Measurements from ENCODE around the gene SRD5A2.

The SRD5A2 gene, protein sequence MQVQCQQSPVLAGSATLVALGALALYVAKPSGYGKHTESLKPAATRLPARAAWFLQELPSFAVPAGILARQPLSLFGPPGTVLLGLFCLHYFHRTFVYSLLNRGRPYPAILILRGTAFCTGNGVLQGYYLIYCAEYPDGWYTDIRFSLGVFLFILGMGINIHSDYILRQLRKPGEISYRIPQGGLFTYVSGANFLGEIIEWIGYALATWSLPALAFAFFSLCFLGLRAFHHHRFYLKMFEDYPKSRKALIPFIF

DNA sequence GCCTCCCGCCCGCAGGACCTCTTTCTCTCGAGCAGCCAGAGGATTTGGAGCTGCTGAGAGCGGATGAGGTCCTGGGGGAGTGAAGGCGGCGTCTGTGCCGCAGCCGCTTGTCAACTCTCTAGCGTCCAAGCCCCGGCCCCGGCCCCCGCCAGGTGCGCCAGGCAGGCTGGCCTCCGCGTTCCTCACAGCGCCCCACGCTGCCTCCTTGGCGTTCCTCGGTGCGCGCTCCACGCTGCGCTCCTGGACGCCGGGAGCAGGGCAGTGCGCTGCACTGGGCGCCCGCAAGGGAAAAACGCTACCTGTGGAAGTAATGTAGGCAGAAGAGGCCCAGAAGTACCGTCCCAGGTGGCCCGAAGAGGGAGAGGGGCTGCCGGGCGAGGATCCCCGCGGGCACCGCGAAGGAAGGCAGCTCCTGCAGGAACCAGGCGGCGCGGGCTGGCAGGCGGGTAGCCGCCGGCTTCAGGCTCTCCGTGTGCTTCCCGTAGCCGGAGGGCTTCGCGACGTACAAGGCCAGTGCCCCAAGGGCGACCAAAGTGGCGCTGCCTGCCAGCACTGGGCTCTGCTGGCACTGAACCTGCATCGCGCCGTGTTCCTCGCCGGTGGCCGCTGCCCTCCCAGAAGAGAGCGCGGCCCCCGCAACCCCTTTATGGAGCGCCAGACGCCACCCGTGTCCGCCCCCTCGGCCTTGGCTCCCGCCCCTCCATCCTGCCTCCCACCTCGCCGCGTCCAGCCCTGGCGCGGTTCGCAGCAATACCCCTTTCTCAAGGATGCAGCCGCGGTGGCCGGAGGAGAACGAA, at the start of gene SRD5A2:
SRD5A2 (minus strand) TSS at position 618 of the 797 bp plus-strand sequence; CDS start at position 580, 38 bp downstream.
- DNase-seq (ENCODE audit: low read depth): no peak

DNA sequence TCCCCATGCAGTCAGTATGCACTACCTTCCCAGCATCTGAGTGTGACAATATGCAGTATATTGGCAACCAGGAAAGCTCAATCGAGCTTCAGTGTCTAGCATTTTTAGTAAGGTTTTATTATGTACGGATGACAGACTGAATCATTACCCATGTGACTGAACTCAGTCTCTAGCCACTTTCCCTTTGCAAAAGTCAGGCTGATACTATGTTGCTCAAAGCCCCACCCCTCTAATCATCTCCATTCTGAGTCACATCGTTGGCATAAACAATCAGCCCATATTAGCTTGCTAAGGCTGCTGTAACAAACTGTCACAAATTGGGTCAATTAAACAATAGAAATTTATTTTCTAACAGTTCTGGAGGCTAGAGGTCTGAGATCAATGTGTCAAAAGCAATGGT, 25.8 kb upstream of the SRD5A2 start:
- no peak for DNase-seq (ENCODE audit: low read depth)

DNA sequence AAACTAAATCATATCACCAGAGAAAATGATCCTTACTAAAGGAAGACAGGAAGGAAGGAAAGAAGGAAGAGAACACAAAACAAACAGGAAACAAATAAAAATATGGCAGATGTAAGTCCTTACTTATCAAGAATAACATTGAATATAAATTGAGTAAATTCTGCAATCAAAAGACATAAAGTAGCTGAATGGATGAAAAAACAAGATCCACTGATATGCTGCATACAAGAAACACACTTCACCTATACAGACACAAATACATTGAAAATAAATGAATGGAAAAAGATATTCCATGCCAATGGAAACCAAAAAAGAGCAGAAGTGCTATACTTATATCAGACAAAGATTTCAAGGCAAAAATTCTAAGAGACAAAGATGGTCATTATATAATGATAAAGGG, 18.0 kb upstream of the SRD5A2 start:
- DNase-seq (ENCODE audit: low read depth): no peak

DNA sequence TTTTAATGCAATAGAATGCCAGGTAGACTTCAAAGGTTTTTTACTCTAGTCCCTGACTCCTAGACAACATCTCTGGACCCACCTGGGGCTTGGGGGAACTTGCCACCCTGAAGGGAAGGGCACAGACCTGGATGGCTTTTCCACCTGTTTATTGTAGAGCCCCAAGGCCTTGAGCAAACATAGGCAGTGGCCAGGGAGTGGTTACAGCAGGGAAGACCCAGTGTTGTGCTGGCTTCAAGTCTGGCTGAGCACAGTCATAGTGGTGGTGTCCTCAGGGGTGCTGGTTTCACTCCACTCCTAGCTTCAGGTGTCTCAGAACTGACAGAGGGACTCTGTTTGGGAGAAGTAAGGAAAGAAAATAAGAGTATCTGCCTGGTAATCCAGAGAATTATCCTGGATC, 5.5 kb upstream of the SRD5A2 start:
- no peak for DNase-seq (ENCODE audit: low read depth)

DNA sequence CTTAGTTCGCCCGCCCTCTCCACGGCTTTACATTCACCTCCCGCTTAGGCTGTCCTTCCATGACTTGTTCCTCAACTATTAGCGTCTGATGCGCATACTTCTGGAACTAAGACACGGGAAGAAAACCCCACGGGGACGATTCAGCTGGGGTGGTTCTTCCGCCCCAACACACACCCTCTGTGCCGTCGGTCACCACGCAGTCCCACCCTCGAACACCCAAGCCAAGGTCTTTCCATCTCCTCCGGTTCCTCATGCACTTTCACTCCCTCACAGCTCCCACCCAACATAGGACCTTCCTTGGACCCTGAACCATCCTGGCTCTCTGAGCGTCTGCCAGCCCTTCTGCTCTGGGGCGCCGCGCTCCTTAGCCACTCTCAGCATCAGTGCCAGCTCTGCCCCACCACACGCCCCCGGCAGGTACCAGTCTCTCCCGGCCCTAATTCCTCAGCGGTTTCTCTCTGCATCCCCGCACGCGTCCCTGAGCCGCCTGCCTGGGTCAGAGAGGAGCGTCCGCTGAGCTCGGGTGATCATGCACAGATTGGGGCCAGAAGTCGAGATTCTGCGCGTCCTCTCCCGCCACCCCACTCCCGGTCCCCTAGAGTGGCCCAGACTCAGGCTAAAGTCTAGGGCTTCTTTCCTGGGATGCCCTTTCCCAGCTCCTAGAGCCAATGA, 522 bp upstream of the SRD5A2 start:
- no peak for DNase-seq (ENCODE audit: low read depth)

DNA sequence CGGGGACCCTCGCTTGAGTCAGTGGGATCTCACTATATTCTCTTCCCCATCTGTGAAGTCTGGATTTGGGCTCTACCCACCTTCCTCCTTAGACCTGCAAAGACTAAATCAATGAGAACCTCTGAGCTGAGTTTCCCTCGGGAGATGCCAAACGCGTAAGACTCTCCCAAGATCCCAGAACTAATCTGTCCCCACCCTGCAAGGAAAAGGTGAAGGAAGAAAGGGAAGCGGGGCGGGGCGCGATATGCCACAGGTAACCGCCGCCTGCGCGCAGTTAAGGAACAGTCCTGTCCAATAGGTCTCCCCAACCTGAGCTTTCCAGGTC, 780 bp downstream of the SRD5A2 start:
- DNase-seq (ENCODE audit: low read depth): no peak

DNA sequence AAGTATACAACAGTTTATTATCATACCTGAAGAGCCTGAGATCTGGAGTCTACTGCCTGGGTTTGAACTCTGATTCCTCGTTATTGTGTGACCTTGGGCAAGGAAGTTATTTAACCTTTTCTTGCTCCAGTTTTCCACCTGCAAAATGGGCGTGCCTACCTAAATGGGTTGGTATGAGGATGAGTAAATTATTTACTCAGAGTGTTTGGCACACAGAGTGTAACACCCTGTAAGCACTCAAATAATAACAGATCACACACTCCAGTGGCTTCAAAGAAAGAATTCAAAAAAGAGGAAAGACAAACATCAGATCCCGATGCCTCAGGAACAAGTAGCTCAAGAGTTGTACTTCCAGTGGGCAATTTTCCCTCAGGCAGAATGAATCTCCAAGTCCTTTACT, 2.4 kb downstream of the SRD5A2 start:
- DNase-seq (ENCODE audit: low read depth): no peak

DNA sequence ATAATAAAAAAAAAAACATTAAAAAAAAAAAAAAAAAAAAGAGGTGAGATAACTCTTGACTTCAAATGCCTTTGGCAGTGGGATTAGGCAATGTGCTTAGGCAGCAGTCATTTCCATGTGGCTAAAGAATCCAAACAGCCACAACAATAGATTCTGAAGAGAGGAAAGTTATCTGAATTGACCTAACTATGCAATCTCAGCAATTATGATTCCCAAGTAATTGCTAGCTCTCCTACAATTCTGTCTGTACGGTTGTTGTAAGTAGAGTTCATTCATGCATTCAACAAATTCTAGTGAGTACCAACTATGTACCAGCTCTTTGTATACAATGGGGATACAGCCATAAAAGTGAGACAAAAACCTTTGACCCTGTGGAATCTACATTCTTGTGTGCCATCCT, 3.6 kb downstream of the SRD5A2 start:
- no peak for DNase-seq (ENCODE audit: low read depth)

DNA sequence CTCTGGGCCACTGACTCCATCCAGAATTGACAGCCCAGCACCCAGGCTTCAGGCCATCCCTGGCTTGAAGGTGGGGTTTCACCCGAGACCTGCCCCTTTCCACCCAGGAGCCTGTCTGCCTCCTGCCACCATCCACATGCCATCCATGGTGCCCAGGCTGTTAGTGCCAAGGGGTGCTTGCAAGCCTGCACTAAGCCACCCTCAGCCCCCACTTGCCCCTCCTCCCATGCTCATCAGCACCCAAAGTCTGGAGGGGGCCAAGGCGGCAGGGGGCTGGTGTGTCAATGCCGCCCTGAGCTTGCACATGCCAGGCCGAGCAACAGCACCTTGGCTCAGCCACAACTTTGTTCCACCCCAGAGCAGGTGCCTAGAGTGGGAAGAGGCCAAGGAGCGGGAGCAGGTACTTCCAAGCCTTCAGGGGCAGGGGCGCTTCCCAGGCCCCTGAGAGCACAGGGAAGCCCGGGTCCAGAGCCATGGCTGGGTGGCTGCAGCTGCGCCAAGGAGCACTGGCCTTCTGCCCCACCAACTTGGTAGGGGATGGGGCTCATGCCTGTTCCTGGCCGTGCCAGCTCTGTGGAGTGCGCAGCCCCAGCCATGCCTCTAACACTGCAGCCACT, 12.0 kb downstream of the SRD5A2 start:
- DNase-seq (ENCODE audit: low read depth): no peak

DNA sequence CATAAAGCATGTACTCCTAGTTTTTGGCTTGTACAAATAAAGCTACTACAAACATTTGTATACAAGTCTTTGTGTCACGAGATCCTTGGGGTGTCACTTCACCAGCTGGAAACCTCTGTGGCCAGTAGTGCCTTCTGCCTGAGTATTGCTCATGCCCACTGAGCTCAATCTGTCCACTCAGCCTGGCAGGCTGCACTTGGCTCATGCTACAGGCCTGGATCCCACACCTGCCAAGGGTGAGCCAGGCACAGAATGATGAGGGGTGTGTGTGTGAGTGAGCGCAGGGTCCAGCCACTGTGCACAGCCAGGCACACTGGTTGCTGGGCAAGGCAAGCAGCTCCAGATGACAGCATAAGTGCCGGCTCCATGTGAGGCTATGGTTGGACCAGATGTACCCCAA, 13.1 kb downstream of the SRD5A2 start:
- DNase-seq (ENCODE audit: low read depth): no peak

DNA sequence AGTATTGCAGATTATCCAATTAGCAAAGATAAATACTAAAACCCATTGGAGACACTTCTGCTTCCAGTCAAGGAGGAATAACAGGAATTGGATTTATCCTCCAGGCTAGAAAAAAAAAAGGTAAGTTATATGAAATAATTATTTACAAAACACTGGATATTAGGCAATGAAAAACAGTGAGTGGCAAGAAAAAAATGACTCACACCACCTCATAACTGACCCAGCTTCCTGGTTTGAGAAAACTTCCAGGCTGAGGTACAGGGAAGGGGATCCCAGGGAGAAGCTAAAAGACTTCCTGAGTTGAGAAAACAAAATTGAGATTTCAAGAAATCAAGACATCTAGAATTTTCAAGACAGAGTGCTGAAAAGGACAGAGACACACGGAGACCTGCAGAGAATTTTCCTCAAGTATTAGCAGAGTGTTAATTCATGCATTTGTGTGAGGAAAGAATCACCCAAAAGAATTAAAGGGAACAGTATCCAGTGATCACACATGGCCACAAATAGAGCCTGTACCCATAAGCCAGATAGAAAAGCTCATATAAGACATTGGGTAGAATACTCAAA, 17.4 kb downstream of the SRD5A2 start:
- no peak for DNase-seq (ENCODE audit: low read depth)

DNA sequence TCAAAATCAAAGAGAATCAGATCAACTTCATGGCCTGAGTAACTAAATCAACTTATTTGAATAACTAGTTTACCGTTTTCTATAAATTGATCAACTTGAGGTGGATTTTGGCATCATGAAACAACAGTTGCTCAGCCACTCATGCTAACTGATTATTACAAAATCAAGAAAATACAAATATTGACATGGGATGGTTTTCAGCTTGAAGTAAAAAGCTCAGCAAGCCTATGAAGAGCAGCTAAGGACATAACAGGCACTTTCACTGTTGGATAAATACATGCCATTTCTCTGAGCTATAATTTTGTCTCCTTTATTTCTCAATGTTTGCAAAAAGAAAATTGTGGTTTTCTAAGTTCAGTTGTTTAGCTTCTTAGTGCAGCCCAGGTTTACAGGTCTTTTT, 18.9 kb downstream of the SRD5A2 start:
- no peak for DNase-seq (ENCODE audit: low read depth)

DNA sequence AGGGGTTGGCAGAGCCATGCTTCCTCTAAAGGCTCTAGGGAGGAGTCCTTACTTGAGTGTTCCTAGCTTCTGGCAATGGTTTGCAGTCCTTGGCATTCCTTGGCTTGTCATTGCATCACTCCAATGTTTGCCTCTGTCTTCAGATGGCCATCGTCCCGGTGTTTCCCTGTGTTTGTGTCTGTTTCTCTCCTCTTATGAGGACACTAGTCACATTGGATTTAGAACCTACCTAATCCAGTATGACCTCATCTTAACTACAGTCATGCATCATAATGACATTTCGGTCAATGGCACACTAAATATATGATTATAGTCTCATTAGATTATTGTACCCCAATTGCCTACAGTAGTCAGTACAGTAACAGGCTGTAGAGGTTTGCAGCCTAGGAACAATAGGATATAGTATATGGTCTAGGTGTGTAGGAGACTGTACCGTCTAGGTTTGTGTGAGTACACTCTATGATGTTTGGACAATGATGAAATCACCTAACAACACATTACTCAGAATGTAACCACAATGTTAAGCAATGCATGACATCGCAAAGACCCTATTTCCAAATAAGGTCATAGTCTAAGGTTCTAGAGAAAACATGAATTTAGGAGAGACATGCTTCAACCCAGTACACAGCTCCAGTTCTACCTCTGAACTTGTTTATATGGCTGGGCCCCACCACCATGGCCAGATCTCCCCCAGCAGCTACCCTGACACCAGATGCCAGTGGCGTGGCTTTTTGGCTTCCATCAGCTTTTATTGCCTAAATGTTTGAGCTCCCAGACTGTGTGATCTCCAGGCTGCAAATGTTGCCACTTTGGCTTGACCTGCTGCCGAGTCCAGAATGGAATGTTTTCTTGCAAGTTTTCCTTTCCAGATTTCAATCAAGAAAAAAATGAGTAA, 22.1 kb downstream of the SRD5A2 start:
- DNase-seq (ENCODE audit: low read depth): no peak

DNA sequence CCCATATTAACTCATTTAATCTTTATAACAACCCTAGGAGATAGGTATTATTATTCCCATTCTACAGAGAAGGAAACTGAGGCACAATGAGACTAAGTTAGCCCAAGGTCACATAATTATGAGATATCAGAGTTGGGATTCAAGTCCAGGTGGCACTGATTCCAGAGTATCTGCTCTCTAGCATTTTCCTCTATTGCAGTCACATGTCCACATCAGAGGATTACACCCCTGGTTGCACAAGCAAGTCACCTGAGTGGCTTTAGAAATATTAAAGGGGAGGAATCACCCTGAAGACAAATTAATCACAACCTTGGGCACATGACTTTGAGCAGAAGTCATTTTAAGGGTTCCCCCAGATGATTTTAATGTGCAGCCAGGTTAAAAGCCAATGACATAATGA, 23.8 kb downstream of the SRD5A2 start:
- no peak for DNase-seq (ENCODE audit: low read depth)

DNA sequence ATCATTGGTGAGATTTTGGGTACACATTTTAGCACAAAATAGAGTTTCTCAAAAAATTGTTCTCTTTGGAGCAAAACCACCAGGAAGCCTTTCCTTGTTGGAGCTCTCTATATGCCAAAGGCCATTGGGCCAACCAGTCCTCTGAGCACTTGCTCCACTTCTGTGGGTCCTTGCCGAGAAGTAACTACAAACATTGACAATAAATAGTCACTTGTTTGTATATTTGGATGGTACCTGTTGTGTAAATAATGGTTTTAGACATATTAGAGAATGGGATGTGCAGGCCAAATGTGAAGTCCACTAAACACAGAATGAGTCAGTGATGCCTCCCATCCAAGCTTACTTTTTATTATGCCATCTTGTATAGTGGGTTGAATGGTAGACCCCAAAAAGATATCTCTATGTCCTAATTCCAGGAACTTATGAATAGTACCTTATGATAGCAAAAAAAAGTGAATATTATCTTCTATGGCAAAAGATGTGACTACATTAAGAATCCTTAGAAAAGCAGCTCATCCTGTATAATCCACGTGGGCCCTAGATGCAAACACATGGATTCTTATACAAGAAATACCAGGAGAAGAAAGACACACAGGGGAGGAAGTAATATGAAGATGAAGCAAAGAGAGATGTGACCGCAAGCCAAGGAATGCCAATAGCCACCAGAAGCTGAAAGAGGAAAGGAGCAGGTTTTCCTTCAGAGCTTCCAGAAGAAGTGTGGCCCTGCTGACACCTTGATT, 24.6 kb downstream of the SRD5A2 start:
- no peak for DNase-seq (ENCODE audit: low read depth)

DNA sequence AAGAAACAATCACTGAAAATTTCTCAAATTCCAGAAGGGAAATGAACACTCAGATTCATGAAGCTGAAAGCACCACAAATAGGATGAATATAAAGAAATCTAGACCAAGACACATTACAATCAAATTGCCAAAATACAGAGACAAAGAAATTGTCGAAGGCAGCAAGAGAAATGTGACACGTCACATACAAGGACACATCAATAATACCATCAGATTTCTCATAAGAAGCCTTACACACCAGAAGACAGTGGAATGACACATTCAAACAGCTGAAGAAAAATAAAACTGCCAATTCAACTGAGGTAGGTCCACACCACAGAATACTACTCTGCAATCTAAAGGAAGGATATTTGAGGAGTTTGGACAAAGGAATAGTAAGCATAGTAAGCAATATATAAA, 27.4 kb downstream of the SRD5A2 start:
- no peak for DNase-seq (ENCODE audit: low read depth)

DNA sequence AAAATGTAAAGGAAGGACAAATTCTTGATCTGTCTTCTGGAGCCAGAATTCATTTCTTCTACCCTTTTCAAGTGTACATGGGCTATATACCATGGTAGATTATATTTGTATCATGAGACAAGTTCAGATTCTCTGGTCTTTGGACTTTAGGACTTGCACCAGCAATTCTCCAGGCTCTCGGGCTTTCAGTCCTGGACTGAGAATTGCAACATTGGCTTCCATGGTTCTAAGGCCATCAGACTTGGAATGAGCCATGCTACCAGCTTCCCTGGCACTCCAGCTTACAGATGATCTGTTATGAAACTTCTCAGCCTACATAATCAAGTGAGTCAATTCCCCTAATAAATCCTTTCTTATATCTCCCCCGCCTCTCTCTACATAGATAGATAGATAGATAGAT, 33.3 kb downstream of the SRD5A2 start:
- no peak for DNase-seq (ENCODE audit: low read depth)

DNA sequence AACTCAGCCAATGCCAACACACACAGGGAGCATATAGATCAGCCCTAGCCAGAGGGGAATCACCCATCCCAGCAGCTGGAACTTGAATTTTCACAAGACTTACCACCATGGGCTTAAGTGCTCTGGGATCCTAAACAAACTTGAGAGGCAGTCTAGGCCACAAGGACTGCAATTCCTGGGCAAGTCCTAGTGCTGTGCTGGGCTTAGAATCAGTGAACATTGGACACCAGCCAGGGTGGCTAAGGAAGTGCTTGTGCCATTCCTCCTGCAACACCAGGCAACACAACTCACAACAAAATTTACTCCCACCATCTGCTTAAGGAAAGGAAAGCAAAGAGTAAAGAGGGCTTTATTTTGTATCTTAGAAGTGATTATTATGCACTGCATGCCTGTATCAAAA, 38.9 kb downstream of the SRD5A2 start:
- DNase-seq (ENCODE audit: low read depth): no peak

DNA sequence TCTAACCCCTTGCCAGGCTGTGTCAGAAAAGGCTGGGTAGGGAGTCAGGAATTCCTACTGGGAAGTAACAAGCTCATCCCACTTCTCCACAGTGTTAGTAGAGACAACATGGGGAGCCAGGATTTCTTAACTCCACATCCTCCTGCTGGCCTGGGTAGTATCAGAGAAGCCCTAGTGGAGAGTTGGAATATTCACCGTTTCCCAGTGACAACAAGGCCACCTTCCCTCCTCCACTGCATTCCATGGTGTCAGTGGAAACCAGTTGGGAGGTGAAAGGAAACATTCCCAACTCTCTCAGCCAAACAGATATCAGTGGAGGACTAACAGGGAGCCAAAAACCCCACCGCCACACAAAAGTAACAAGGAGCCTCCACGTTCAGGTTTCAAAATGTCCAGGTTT, 41.2 kb downstream of the SRD5A2 start:
- DNase-seq (ENCODE audit: low read depth): no peak

DNA sequence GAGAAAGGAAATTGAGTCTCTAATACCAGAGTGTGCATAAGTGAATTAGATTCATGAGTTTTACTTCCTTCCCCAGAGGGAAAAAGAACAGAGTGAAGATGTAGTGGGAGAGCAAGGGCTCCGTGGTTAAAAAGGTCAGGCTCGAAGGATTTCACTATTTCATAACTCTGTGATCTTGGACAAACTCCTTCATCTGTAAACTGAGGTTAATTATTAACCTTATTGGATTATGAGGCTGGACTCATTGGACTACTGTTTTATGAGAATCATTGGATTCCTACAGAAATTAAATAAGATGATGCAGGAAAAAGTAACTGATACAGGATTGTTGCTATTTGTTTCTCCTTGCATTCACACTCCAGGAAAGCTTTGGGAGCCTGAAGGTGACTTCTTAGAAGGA, 45.0 kb downstream of the SRD5A2 start:
- no peak for DNase-seq (ENCODE audit: low read depth)

DNA sequence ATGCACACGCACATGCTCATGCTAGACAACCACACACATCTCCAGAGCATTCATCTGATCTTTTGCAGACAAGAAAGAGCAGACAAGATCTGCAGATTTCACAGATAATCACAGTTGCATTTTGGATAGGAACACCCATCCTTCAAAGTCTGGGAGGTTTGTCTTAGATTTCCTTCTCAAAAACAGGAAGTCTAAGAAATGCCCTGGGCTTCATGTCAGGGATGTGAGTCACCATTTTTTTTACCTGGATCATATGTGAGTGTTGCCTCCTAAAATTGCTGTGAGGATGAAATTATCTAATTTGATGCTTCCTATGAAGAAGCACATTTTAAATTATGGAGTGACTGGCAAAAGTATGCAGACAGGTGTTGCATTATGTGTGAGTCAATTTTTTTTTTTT, 46.1 kb downstream of the SRD5A2 start:
- no peak for DNase-seq (ENCODE audit: low read depth)

Data from HS-27A (cell line).